KOPT-K1 (cell line): Measurements from ENCODE around the gene SNX32.
A peak's percentile ranks its signal among the peaks of the same experiment; 100 is the strongest.

Experiments
- H3K27ac ChIP-seq: fragments of 200-600 bp; sonication (generic); 2 replicates; pipeline ENCODE4 v1.5.1; 2016; ENCODE audit warnings: antibody characterized with exemption, mild to moderate bottlenecking, low read depth, low read length; ENCODE audit not compliant: poor library complexity, severe bottlenecking
- H3K36me3 ChIP-seq: fragments of 200-600 bp; sonication (generic); 2 replicates; pipeline ENCODE4 v1.5.1; 2017; ENCODE audit warnings: antibody characterized with exemption, mild to moderate bottlenecking, low read length, moderate library complexity; ENCODE audit not compliant: insufficient read depth
- H3K9me3 ChIP-seq: fragments of 200-600 bp; sonication (generic); 2 replicates; pipeline ENCODE4 v1.5.1; 2017; ENCODE audit warnings: antibody characterized with exemption, low read length, mild to moderate bottlenecking; ENCODE audit not compliant: insufficient read depth, poor library complexity, severe bottlenecking

Gene SNX32

DNA sequence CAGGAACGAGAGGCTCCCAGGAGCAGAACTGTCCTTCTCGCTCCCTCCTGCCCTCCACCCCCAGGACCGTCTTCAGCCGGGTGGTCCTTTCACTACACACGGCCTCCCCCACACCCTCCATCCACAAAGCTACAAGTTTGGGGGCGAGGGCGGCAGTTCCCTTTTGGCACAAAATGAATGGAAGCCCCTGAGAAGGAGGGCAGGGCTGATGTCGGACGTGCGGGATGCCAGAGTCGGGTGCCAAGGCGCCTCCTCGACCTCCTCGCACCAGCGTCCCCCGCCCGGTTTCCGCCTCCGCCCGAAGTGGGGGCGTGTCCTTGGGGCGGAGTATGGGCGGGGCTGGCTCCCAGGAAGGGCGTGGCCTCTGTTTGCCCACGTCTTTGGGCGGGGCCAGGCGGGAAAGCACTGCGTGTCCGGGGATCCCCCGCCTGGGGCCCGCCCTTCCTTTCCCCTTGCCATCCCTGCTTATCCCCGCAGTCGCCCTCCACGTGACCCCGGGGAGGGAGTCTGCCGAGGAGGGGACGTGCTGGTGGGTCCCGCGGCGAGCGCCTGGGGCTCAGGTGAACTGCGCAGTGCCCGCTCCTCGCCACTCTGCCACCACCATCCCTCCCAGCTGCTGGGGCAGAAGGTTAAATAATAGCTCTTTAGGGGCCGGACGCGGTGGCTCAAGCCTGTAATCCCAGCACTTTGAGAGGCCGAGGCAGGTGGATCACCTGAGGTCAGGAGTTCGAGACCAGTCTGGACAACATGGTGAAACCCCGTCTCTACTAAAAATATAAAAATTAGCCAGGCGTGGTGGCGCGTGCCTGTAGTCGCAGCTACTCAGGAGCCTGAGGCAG lies 39.8 kb downstream of the SNX32 start:
- Histone ChIP-seq H3K9me3 (no peaks in the 10 kb centered on the region), H3K36me3 (no peaks in the 10 kb centered on the region), H3K27ac (peak overlapping the region; percentile 62)

DNA sequence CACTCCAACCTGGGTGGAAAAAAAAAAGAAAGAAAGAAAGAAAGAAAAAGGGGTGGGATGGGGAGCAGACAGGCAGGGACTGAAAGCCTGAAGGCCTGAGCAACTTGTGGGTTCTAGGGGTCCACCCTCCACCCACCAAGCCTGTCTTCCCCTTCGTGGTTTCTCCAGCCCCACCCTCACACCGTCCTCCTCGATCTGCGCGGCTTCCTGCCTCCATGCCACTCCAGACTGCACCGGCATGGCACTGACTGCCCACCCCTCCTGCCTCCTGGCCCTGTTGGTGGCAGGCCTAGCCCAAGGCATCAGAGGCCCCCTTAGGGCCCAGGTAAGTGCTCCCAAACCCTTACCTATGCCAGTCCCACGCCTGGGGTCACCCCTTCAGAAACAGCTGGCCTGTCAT lies 45.9 kb downstream of the SNX32 start, which contains the start of gene CTSW:
TSS of gene CTSW (plus strand) at position 221 of the 400 bp plus-strand sequence. CDS start at position 239, 18 bp downstream.
- Histone ChIP-seq H3K27ac (peak within 1 kb of the TSS; percentile 51), H3K9me3 (no peaks in the 10 kb centered on the region), H3K36me3 (peaks cover 32% of the 10 kb centered on the region)

DNA sequence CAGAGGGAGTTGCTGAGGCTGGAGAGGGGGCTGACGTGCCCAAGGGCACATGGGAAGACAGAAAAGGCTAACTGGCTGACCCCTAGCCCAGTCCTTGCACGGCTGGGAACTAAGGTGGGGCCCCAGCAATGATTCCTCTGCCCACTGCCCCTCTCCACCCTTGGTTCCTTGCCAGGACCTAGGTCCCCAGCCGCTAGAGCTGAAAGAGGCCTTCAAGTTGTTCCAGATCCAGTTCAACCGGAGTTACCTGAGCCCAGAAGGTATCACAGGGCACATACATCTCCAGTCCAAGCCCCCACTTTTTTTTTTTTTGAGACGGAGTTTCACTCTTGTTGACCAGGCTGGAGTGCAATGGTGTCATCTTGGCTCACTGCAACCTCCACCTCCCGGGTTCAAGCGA lies 46.3 kb downstream of the SNX32 start:
- peak overlapping the region; percentile 51 for H3K27ac ChIP-seq
- H3K36me3 ChIP-seq: peaks cover 36% of the 10 kb centered on the region
- H3K9me3 ChIP-seq: no peaks in the 10 kb centered on the region

DNA sequence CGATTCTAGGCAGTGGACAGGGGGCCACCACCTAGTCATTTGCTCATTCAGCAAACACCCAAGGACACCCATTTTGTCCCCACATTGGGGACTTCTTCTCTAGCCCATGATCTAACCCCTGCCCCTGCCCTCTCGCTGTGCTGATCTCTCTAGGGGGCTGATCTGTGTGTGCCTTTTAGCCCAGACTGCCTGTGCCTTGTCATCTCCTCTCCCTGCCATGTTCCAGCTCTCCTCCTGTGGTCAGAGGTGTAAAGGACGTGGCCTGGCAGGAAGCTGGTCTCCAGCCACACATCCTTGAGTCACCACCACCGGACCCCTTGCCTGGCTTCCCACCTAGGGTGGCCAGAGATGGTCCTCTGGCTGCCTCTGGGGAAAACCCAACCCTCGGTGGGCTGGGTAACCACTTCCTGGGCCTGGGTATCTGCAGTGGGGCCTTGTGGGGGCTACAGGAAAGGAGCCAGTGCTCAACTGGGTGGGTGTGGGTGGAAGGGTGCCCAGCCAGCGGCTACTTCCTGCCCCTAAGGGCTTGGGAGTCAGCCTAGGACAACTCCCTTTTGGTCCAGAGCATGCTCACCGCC lies 47.2 kb downstream of the SNX32 start:
- Histone ChIP-seq H3K36me3 (peaks cover 45% of the 10 kb centered on the region), H3K9me3 (no peaks in the 10 kb centered on the region), H3K27ac (peak overlapping the region; percentile 51)

DNA sequence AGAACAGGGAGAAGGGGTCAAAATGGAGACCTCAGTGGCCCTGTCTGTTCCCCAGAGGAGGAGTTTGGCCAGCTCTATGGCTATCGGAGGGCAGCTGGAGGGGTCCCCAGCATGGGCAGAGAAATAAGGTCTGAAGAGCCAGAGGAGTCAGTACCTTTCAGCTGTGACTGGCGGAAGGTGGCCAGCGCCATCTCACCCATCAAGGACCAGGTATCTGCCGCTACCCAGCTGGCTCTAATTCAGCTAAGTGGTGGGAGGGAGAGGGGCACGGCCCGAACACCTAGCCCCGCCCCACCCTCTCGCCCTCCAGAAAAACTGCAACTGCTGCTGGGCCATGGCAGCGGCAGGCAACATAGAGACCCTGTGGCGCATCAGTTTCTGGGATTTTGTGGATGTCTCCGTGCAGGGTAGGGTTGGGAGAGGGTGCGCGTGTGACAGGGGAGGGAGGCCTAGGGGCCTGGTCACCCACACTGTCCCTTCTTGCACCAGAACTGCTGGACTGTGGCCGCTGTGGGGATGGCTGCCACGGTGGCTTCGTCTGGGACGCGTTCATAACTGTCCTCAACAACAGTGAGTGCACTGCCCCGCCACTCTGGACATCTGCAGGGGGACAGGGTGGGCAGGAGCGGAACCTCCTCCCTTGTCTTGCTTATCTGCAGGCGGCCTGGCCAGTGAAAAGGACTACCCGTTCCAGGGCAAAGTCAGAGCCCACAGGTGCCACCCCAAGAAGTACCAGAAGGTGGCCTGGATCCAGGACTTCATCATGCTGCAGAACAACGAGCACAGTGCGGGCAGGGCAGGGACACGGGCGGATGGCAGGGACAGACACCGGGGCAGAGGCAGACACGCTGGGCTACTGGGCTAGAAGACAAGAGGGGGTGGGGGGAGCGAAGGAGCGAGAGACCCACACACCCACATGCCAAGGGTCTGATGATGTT lies 48.6 kb downstream of the SNX32 start:
- Histone ChIP-seq H3K36me3 (peaks cover 56% of the 10 kb centered on the region), H3K27ac (no peak overlapping the region)

DNA sequence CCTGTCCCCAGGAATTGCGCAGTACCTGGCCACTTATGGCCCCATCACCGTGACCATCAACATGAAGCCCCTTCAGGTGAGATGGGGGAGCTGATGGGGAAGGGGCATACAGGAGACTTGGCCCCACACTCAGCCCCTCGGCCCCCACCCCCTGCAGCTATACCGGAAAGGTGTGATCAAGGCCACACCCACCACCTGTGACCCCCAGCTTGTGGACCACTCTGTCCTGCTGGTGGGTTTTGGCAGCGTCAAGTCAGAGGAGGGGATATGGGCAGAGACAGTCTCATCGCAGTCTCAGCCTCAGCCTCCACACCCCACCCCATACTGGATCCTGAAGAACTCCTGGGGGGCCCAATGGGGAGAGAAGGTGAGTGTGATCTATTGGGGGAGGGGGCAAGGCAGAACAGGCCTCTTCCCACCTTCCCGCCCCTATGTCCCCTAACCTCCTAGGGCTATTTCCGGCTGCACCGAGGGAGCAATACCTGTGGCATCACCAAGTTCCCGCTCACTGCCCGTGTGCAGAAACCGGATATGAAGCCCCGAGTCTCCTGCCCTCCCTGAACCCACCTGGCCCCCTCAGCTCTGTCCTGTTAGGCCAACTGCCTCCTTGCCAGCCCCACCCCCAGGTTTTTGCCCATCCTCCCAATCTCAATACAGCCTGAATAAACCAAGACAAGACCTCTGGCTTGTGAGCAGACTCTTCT lies 49.4 kb downstream of the SNX32 start:
- H3K9me3 ChIP-seq: no peaks in the 10 kb centered on the region
- H3K27ac ChIP-seq: no peak overlapping the region
- peaks cover 56% of the 10 kb centered on the region for H3K36me3 ChIP-seq

More for the DNA sequence above, 48.6 kb downstream of the SNX32 start:
- no peaks in the 10 kb centered on the region for H3K9me3 ChIP-seq

DNA sequence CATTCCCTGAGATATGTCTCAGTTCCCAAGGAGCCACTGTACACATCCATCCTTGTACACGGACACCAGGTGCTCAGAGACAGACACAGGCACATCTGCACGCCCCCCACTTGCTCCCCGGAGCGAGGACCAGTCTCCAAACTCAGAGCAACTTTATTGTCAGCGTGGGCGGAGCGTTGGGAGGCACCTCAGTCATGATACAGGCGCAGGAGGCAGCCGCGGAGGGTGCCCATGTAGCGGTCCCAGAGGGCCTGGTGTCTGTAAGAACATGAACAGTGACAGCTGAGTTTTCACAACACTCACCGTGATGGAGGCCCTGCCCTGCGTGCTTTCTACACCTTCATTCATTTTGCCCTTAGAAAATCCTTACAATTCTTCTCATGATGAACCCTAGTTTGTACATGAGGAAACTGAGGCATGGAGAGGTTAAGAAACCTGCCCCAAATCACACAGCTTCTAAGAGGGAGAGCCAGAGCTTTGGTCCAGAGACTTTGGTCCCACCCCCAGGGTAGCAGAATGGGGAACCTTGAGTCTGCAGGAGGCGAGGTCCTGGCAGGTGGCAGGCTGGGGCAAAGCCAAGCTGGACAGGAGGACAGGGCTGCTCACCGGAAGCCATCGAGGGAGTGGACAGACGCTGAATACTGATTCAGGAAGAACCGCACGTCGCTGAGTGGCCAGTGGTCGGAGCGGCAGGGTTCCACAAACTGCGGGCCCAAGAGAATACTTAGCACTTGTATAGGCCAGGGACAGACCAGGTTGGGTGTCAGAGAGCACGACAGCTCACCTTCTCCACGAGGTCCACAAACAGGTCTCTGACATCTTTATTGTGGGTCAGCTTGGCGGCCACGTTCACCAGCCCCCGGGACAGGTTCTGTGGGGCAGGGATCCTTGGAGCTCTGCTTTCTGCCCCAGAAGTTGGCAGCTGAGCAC lies 50.3 kb downstream of the SNX32 start:
- peaks cover 56% of the 10 kb centered on the region for H3K36me3 ChIP-seq
- H3K27ac ChIP-seq: no peak overlapping the region
- H3K9me3 ChIP-seq: no peaks in the 10 kb centered on the region

DNA sequence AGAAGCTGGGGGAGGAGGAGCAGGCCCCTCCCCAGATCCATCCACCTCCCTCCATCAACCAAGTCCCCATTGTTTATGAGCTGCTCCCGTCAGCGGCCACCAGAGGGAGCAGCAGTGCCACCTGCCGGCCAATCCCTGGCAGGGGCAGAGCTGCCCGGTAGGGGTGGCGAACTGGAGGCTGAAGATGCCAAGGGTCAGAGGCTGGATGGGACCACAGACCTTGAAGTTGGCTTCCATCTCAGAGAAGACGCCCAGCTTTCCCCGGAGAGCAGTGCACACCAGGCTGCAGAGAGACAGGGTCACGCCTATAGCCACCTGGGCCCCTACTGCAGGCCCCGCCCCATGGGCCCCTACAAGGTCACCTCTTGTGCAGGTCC lies 50.9 kb downstream of the SNX32 start:
- Histone ChIP-seq H3K27ac (no peak overlapping the region), H3K36me3 (peaks cover 56% of the 10 kb centered on the region), H3K9me3 (no peaks in the 10 kb centered on the region)

DNA sequence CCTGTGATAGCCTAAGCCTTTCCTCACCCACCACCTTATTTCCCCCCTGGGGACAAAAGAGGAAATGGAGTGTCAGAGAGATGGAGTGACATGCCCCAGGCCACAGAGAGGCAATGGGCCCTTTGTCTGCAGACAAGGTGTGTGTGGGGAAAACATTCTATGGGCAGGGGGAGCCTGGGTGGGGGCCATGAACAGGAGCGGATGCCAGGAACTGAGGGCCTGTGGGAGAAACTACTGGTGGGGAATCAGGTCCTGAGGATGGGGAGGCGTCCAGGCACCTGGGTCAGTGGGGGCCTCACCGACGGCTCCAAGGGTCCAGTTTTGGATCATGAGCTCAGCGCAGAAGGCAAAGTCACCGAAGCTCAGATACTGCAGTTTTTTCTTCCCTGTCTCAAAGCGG lies 51.5 kb downstream of the SNX32 start:
- Histone ChIP-seq H3K27ac (no peak overlapping the region), H3K36me3 (peaks cover 56% of the 10 kb centered on the region), H3K9me3 (no peaks in the 10 kb centered on the region)

DNA sequence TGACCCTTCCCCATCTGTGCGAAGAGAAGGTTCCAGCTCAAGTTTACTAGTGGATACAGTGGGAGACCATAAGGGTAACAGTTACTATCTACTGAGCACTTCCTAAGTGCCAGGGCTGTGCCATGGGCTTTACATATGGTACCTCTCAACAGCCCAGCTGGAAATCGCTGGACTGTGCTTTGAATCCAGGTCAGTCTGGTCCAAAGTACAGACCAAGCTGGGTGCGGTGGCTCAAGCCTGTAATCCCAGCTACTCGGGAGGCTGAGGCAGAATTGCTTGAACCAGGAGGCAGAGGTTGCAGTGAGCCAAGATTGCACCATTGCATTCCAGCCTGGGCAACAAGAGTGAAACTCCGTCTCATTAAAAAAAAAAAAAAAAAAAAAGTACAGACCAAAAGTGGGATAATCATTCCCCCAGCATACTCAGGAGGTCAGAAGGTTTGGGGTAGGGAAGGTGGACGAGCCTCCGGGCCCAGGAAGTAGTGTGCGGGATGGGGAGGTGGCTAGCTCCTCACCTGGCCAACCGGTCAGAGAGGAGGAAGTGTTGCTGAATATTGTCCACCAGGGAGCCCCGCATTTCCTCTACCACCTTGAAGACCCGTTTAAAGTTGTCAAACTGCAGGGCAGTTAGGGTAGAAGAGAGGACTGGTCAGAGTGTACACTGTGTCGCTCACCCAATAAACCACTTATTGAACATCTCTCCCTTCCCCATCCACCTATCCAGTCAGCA lies 52.2 kb downstream of the SNX32 start:
- Histone ChIP-seq H3K27ac (no peak overlapping the region), H3K36me3 (peaks cover 56% of the 10 kb centered on the region), H3K9me3 (no peaks in the 10 kb centered on the region)

DNA sequence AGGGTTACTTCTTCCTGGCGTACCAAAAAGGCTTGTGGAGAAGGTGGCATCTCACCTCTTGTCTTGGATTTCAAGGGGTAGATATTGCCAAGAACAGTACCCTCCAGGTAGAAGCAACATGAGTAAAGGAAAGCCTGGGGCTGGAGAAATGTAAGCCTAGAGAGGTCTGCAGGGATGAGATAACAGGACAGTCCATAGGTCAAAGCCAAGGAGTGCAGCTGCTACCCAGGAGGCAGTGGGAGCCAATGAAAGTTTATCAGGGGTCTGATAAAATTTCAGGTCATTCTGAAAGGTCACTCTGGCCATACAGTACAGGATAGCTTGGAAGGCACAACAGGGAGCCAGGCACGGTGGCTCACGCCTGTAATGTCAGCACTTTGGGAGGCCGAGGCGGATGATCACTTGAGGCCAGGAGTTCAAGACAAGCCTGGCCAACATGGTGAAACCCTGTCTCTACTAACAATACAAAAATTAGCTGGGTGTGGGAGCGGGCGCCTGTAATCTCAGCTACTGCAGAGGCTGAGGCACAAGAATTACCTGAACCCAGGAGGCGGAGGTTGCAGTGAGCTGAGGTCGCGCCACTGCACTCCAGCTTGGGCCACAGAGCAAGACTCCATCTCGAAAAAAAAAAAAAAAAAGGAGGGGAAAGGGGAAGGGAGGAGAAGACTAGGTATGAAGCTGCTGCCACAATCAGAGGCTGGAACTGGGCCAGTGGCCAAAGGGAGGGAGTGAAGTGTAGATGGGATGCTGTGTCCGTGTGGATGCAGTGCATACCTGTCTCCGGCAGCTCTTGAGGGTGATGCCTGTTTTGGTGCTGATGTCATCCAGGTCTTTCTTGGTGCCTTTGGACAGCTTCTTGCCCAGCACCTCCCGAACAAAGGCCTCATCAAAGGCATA lies 53.3 kb downstream of the SNX32 start:
- H3K27ac ChIP-seq: peak overlapping the region; percentile 71
- H3K36me3 ChIP-seq: peaks cover 49% of the 10 kb centered on the region

DNA sequence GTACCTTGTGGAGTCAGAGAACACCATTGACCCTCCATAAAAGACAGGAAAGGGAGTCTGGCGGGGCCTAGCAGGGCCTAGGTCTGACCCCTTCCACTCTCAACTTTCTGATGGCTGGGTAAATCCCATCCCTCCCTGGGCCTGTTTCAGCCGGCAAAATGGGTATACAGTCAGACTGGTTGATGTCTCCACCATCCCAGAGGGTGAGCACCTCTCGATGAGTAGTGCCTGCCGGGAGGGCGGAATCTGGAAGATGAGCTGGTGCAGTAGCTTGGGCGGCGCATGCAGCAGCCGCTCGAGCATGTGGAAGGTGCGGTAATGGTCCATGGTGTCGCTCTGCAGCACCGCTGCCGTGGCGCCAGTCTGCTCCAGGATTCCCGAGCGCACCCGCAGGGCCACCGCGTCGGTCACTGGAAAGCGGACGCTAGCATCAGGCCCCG lies 54.0 kb downstream of the SNX32 start:
- Histone ChIP-seq H3K27ac (peak overlapping the region; percentile 71), H3K36me3 (peaks cover 42% of the 10 kb centered on the region), H3K9me3 (no peaks in the 10 kb centered on the region)

More for the DNA sequence above, 53.3 kb downstream of the SNX32 start:
- no peaks in the 10 kb centered on the region for H3K9me3 ChIP-seq
